GM21737 (cell line): ENCODE results near the gene MGAT5.

ENCODE experiments used
- ATAC-seq: cut with Tn5 transposase; IDR thresholded peaks from one replicate; pipeline ENCODE4 v1.9.1; 2021; ENCODE audit warnings: mild to moderate bottlenecking, moderate library complexity; ENCODE audit not compliant: unreplicated experiment

Gene MGAT5

GRCh38 chr2:134440336-134440909 lies 186.6 kb downstream of the MGAT5 start:
- no peak for ATAC-seq

DNA sequence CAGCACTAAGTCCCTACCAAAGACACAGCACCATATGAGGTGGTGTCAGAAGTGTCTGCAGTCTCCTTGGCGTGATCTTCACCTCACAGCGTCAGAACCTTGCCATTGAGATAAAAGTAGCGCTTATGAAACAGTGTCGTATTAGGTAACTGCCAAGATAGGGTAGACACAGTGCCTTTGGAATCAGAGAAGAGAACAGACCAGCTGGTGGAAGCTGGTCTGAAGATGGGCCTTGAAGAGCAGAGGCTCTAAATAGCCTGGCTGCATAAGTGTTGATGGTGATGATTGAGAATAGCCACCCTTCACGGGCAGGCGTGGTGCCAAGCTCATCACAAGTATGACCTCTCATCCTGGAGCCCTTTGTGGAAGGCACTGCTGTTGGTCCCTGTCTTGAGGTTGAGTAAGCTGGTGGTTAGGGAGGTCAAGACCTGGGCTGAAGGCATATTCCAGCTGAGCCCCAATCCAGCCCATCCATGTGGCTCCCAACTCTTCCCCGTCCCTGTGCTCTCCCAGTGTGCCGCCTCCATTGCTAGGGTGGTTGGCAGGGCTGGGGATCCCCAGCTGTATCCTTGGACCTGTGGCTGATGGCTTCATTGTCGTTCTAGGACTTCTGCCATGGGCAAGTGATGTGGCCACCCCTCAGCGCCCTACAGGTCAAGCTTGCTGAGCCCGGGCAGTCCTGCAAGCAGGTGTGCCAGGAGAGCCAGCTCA lies 187.4 kb downstream of the MGAT5 start:
- no peak for ATAC-seq

GRCh38 chr2:134443814-134444480 lies 190.1 kb downstream of the MGAT5 start:
- ATAC-seq = no peak

GRCh38 chr2:134445116-134445515 lies 191.2 kb downstream of the MGAT5 start:
- ATAC-seq = no peak

DNA sequence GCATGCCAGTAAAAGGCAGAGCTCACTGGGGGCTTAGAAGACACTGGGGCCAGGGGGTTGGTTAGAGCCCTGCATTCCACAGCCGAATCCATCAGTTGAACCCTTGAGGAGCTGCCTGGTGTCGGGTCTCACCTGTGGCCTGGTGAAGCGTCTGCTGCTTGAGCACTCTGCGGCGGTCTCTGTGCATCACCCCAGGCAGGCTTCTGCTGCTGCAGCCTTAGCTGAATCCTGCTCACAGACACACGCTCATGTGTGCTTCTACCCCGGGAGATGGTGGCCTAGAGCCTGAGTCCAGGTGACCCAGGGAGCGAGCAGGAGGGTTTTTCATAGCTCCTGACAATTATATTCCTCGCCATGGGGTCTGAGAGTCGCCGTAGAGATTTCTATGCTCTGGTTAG lies 192.1 kb downstream of the MGAT5 start:
- no peak for ATAC-seq

DNA sequence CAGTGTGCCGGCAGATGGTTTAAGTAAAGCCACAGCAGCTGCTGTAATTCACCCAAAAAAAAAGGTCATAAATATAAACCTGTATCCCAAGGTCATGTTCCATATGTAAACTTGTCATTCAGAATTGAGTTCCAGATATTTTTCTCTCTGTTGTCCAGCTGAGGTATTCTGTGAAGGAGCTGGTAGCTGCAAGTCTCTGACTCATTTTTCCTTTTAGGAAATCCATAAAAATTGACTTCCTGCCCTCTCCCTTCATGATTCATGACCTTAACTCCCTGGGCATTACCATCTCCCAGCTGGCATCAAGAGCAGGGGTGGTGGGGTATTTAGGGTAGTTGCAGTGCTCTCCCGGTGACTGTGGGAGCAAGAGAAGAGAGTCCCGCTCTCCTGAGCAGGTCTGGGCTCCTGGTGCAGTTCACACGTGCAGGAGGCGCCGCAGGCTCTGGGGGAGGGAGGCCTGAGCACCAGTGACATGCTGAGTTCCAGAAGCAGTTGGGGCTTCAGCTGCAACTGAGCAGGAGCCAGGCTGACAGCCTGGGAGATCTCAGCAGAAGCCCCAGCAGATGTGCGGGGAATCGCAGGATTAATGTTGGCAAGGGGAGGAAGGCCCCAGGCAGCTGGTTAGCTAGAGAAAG lies 192.6 kb downstream of the MGAT5 start:
- no peak for ATAC-seq

DNA sequence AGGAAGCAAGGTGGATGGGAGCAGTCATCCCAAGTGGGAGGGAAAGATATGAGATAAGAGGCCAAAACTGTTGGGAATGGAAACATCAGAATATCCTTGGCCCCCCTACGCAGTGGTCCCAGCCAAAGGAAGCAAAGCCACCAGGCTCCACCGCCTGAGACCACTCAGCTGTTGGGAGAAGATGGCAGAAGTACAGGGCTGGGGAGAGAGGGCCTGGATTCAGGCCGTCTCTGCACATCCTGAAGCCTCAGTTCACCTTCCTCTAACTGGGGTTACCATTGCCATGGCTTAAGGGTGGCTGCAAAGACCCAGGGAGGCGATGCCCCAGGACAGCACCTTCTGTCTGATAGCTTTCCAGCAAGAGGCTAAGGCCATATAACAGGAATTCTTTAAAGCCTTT lies 193.8 kb downstream of the MGAT5 start:
- no peak for ATAC-seq

GRCh38 chr2:134448650-134449049 lies 194.8 kb downstream of the MGAT5 start:
- no peak for ATAC-seq

- ATAC-seq = no peak
Observed at GRCh38 chr2:134449157-134449556, 195.3 kb downstream of the MGAT5 start.

- no peak for ATAC-seq
Observed at GRCh38 chr2:134449751-134450513, 196.1 kb downstream of the MGAT5 start.

GRCh38 chr2:134451347-134451630 lies 197.4 kb downstream of the MGAT5 start:
- no peak for ATAC-seq

DNA sequence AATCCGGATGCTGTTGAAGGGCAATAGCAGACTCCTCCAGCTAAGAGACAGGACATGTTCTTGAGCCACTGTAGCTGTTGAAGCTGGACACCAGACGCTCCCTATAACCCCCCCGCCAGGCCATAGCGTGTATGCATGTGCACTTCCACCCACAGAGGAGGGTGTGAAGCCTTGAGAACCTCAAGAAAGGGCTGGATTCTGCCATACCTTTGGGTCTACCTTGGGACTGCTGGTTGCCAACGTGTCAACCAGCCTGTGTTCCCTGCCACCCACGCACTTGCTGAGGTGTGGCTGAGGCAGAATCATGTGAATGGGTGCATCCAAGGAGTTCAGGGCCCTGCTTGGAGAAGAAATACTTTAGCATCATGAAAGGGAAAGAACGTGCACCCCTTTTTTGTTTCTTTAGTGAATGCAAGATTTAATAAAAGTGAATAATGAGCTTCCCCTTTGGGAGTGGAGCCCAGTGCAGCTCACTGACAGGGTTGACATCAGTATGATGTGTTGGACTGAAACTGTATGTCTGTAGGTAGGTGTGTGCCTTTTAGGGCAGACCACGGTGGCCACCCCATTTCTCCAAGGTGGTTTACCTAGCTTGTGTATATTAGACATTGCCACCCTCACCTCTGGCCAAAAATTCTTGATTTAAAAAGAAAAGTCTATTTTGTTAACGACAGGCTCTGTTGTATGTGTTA lies 198.3 kb downstream of the MGAT5 start:
- no peak for ATAC-seq

GRCh38 chr2:134453476-134453875 lies 199.6 kb downstream of the MGAT5 start:
- no peak for ATAC-seq

DNA sequence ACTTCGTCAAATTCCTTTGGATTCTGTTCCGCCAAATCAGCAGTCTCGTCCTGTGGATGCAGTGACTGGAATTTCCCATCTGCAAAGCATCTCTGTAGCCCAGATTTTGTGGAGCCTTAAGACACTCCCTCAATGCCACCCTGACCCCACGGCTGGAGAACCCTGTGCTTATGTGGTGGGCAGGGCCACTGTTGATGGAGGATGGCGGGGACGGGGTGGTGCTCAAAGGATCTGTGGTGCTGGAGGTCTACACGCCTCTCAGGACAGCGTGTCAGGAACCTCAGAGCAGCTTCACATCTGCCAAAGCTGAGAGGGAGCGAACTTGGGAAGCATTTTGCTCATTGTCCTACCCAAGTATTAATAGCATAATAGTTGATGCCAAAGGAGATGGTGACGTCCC lies 200.1 kb downstream of the MGAT5 start:
- no peak for ATAC-seq

- no peak for ATAC-seq
Observed at GRCh38 chr2:134454426-134454825, 200.6 kb downstream of the MGAT5 start.

GRCh38 chr2:134454931-134455330 lies 201.1 kb downstream of the MGAT5 start:
- no peak for ATAC-seq

- ATAC-seq = no peak
Observed at GRCh38 chr2:134455426-134455825, 201.6 kb downstream of the MGAT5 start.

- ATAC-seq = no peak
Observed at GRCh38 chr2:134457353-134457752, 203.5 kb downstream of the MGAT5 start.

DNA sequence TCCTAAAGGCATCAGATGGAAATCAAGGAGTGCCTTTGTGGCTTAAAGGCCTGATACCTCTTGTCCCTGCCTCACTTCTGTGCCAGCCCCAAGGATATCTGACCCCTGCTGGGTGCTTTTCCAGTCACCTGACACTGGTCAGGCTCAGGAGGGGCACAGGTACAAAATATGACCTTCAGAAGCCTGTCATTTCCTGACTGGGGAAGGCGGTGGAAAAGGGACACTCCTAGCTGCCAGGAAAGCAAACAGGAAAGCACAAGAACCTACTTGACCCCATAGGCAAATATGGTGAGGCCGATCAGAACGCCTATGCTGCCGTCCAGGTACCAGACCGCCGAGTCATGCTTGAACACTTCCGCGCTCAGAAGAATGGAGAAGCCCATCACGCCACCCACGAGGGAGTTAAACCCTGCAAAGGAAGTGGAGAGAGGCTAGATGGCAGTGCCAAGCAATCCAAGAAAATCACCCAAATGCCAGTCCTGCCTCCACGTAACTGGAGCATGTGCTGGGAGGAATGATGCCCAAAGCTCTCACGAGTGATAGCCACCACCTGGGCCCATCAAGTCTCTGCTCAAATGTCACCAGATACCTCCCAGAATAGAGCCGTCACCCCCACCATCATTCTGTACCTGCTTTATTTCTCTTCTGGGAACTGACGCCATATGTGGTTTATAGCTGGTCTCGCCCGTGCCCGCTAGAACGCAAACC lies 204.0 kb downstream of the MGAT5 start:
- no peak for ATAC-seq

GRCh38 chr2:134458473-134458853 lies 204.6 kb downstream of the MGAT5 start:
- ATAC-seq = no peak
